HEK293T (cell line): ENCODE results near the gene SERGEF.

Experiments used
- ELF4 ChIP-seq: fragments of 450-650 bp; IDR thresholded peaks from 2 replicates; pipeline ENCODE4 v1.6.1; 2017; ENCODE audit warnings: antibody characterized with exemption
- FOXK2 ChIP-seq: fragments of 450-650 bp; IDR thresholded peaks from 2 replicates; pipeline ENCODE4 v1.6.1; 2016; ENCODE audit warnings: mild to moderate bottlenecking
- FOXM1 ChIP-seq: fragments of 450-650 bp; IDR thresholded peaks from 2 replicates; pipeline ENCODE4 v1.6.1; 2017; ENCODE audit warnings: mild to moderate bottlenecking, borderline replicate concordance
- LEF1 ChIP-seq: fragments of 450-650 bp; IDR thresholded peaks from 2 replicates; pipeline ENCODE4 v1.6.1; 2017; ENCODE audit warnings: mild to moderate bottlenecking, borderline replicate concordance
- SP1 ChIP-seq: fragments of 450-650 bp; IDR thresholded peaks from 2 replicates; pipeline ENCODE4 v1.6.1; 2017

DNA sequence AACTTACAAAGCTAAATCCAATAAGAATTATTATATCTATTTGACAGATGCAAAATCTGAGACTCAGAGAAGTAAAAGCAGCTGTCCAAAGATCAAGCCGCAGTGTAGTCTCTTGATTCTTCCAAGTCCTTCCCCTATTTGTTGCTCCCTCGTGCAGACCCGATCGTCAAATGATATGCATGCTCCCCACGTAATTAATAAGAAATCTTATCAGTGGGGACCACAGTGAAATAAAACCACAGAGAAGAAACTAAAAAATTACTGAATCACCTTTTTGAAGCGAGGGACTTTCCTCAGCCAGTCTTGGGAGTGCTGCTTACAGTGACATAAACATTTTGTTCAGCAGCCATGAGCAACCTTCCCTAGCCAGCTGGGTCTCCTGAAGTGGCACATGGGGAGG, 64.6 kb downstream of the SERGEF start:
- TF ChIP-seq FOXM1 (no peak), LEF1 (no peak), SP1 (no peak), ELF4 (no peak), FOXK2 (no peak)
